ENCODE results near the gene HDLBP. TPM values are rescaled to one million over a fixed set of nuclear protein-coding genes. Genes with fewer than 3 reads are reported as not detected.

Gene HDLBP
- total and polyA plus RNA-seq, 3 donors from 2014 or later, result 600 to 790 (median 648) TPM

DNA sequence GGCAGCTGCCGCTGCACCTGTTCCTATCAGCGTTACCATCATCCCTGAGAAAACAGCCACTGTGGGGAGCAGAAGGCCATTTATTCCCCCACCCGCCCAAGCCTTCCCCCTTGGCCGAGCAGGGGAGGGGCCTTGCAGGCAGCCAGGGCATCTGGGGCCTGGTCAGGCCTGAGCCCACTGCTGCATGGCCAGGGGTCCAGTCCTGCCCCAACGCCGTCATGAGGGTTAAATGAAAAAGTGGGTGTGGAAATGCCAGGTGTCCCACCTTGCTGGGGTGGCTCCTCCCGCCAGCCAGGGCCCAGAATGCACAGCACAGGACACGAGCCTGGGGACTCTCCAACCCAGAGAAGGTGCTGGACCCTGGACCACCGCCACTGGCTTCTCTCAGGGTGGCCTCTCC is 112.8 kb downstream of the HDLBP start:
- Histone ChIP-seq H3K4me1 (no peaks in the 10 kb centered on the region), H3K27me3 (no peaks in the 10 kb centered on the region), H3K27ac (no peak overlapping the region), H3K9me3 (no peaks in the 10 kb centered on the region), H3K36me3 (ENCODE audit: low read depth, missing control alignments) (no peaks in the 10 kb centered on the region), H3K4me3 (no peak overlapping the region)
- no peak for DNase-seq
- 94 to 96% methylated on average over 4 to 9 of the region's 9 CpGs for WGBS, 2 donors
- intact Hi-C loops (cut with DNase I; ENCODE audit: low total_unique reads), result no loop called here
- TF ChIP-seq POLR2A (IDR thresholded peaks at IDR 0.05), result no peak
- TF ChIP-seq CTCF (IDR thresholded peaks at IDR 0.05), result no peak

DNA sequence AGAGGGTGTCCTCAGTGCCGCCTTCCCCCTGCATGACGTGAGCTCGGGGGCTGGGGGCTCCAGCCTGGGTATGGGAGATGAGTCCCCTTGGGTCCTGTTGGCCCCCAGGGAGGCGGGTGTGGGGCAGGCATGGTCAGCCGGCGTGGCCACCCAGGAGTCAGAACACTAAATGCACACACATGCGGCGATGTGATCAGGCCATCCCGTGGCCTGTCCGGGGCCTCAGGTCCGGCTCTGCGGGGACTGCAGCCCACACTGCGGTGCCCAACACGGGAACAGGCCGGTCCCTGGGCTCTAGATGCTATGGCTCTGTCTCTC is 113.2 kb downstream of the HDLBP start:
- Histone ChIP-seq H3K4me1 (no peaks in the 10 kb centered on the region), H3K4me3 (no peak overlapping the region), H3K9me3 (no peaks in the 10 kb centered on the region), H3K27me3 (no peaks in the 10 kb centered on the region), H3K36me3 (ENCODE audit: low read depth, missing control alignments) (no peaks in the 10 kb centered on the region), H3K27ac (no peak overlapping the region)
- intact Hi-C loops (cut with DNase I; ENCODE audit: low total_unique reads), result no loop called here
- TF ChIP-seq POLR2A (IDR thresholded peaks at IDR 0.05) (no peak), CTCF (IDR thresholded peaks at IDR 0.05) (no peak)
- WGBS, 2 donors, result 94 to 100% methylated on average over 1 to 15 of the region's 15 CpGs
- no peak for DNase-seq

GRCh38 chr2:241201445-241202267 is 113.8 kb downstream of the HDLBP start:
- no peaks in the 10 kb centered on the region for H3K9me3 ChIP-seq
- no peaks in the 10 kb centered on the region for H3K36me3 ChIP-seq (ENCODE audit: low read depth, missing control alignments)
- no peak for TF ChIP-seq POLR2A (IDR thresholded peaks at IDR 0.05)
- no peak for TF ChIP-seq CTCF (IDR thresholded peaks at IDR 0.05)
- no peaks in the 10 kb centered on the region for H3K4me1 ChIP-seq
- no peak overlapping the region for H3K27ac ChIP-seq
- 78 to 83% methylated on average over 10 to 23 of the region's 24 CpGs for WGBS, 2 donors
- intact Hi-C loops (cut with DNase I; ENCODE audit: low total_unique reads), result no loop called here
- no peak overlapping the region for H3K4me3 ChIP-seq
- DNase-seq, result no peak
- H3K27me3 ChIP-seq, result no peaks in the 10 kb centered on the region

- 96 to 98% methylated on average over 13 to 21 of the region's 21 CpGs for WGBS, 2 donors
- no peak for DNase-seq
- TF ChIP-seq CTCF (IDR thresholded peaks at IDR 0.05) (no peak), POLR2A (IDR thresholded peaks at IDR 0.05) (no peak)
- H3K36me3 ChIP-seq (ENCODE audit: low read depth, missing control alignments), result no peaks in the 10 kb centered on the region
- intact Hi-C loops (cut with DNase I; ENCODE audit: low total_unique reads), result no loop called here
- no peak overlapping the region for H3K27ac ChIP-seq
- H3K27me3 ChIP-seq, result no peaks in the 10 kb centered on the region
- H3K4me3 ChIP-seq, result no peak overlapping the region
- no peaks in the 10 kb centered on the region for H3K9me3 ChIP-seq
- no peaks in the 10 kb centered on the region for H3K4me1 ChIP-seq
These were observed 114.6 kb downstream of the HDLBP start for GRCh38 chr2:241200822-241201395.

Data from testis (tissue), 3 donors.